ENCODE results near the gene TBC1D21. TPM values are rescaled to one million over a fixed set of nuclear protein-coding genes. Genes with fewer than 3 reads are reported as not detected.

Gene TBC1D21
- polyA plus RNA-seq, 3 donors, result not detected

DNA sequence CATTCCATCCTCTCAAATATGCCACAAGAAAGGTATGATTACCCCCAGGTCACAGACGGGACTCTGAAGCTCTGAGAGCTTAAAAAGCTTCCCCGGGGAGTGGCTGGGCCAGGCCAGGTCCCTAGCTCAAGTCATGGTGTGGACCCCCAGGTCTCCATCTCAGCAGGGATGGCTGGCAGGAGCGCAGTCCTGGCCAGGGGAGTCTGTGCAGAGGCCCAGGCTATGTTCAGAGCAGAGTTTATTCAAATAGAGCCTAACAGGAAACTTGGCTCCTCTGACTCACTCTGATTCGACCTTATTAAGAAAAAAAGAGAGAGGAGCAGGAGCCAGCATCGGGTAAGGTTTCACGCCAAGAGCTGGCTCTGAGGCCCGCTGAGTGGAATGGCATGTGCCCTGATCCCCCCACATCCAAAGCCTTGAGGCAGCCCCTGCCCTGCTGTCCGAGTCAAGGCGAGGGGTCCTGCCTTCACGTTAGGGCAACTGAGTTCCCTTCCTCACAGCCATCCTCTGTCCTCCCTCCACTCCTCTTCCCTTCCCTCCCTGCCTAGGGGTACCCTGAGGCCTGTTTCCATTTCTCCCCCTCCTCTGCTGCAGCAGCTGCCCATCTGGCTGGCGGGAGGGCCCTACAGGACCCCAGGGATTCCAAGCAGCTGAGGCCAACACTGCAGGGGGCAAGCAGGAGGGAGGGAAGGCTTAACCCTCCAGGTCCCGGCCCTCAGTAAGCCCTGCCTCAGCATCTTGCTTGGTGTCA lies 51.0 kb downstream of the TBC1D21 start:
- Histone ChIP-seq H3K9me3 (replicated peaks in 1 of 2; ENCODE audit: control insufficient read depth in 1 of 2, insufficient read depth in 1 of 2, low read length in 2 of 2) (peaks cover 5 to 6% of the 10 kb centered on the region in 2 donors), H3K79me2 (ENCODE audit: insufficient read depth, low read length) (no peaks in the 10 kb centered on the region), H4K20me1 (ENCODE audit: insufficient read depth, low read length) (no peaks in the 10 kb centered on the region), H2AFZ (ENCODE audit: insufficient read depth, low read depth, low read length, poor library complexity, severe bottlenecking) (peak overlapping the region; percentile 12), H3K27me3 (ENCODE audit: control insufficient read depth in 2 of 2, insufficient read depth in 2 of 2, low read length in 2 of 2) (peaks cover 13 to 45% of the 10 kb centered on the region in 2 donors), H3K4me3 (replicated peaks in 1 of 3; ENCODE audit: low read depth in 2 of 3, low read length in 3 of 3) (no peak overlapping the region), H3K4me2 (replicated peaks; ENCODE audit: extremely low read depth, low read length, poor library complexity, severe bottlenecking) (no peak overlapping the region), H3K27ac (ENCODE audit: low read depth in 1 of 2, low read length in 2 of 2) (no peak overlapping the region), H3K4me1 (ENCODE audit: control insufficient read depth in 1 of 2, insufficient read depth in 2 of 2, low read length in 2 of 2) (peaks cover 45 to 78% of the 10 kb centered on the region in 2 donors), H3K36me3 (replicated peaks in 1 of 2; ENCODE audit: control insufficient read depth in 1 of 2, insufficient read depth in 2 of 2, low read length in 2 of 2) (no peaks in the 10 kb centered on the region), H3K9ac (ENCODE audit: insufficient read depth, low read length, poor library complexity, severe bottlenecking) (peak overlapping the region; percentile 30)
- Mint-ChIP-seq H3K9me3 (peaks cover 0 to 11% (median 1%) of the 10 kb centered on the region in 7 donors), H3K36me3 (peaks cover 0 to 9% of the 10 kb centered on the region in 2 donors), H3K4me1 (peaks cover 61% of the 10 kb centered on the region), H3K4me3 (peak overlapping the region in 1 of 2 donors; percentile 46), H3K27me3 (ENCODE audit: low read depth in 3 of 3) (peaks cover 38 to 48% (median 38%) of the 10 kb centered on the region in 3 donors), H3K27ac (peak overlapping the region in 3 of 7 donors; percentile 31 to 84 (median 57))
- intact Hi-C loops (cut with micrococcal nuclease), result no loop called here
- DNase-seq, result peak; percentile 21 to 38 (median 37)
- WGBS (ENCODE audit: insufficient coverage), result 51% methylated on average over 7 of the region's 12 CpGs
- TF ChIP-seq, protein P1, sequence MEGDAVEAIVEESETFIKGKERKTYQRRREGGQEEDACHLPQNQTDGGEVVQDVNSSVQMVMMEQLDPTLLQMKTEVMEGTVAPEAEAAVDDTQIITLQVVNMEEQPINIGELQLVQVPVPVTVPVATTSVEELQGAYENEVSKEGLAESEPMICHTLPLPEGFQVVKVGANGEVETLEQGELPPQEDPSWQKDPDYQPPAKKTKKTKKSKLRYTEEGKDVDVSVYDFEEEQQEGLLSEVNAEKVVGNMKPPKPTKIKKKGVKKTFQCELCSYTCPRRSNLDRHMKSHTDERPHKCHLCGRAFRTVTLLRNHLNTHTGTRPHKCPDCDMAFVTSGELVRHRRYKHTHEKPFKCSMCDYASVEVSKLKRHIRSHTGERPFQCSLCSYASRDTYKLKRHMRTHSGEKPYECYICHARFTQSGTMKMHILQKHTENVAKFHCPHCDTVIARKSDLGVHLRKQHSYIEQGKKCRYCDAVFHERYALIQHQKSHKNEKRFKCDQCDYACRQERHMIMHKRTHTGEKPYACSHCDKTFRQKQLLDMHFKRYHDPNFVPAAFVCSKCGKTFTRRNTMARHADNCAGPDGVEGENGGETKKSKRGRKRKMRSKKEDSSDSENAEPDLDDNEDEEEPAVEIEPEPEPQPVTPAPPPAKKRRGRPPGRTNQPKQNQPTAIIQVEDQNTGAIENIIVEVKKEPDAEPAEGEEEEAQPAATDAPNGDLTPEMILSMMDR (IDR thresholded peaks at IDR 0.05), result no peak

DNA sequence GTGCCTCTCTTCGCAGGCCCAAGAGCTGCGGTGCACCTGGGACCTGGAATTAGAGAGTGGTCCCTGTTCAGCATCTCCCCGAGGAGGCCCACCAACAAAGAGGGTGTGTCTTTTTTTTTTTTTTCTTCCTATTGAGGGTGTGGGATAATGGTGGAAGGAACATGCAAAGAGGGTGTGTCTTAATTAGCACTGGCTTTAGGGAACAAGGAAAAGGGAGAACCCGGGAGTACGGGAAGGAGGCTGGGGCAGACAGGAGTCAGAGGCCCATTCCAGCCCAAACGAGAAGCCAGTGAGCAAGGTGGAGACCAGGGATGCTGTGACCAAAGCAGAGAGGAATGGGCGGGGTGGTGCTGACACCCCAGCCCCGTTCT lies 52.5 kb downstream of the TBC1D21 start:
- Histone ChIP-seq H3K27ac (ENCODE audit: low read depth in 1 of 2, low read length in 2 of 2) (no peak overlapping the region), H3K4me3 (replicated peaks in 1 of 3; ENCODE audit: low read depth in 2 of 3, low read length in 3 of 3) (no peak overlapping the region), H3K36me3 (replicated peaks in 1 of 2; ENCODE audit: control insufficient read depth in 1 of 2, insufficient read depth in 2 of 2, low read length in 2 of 2) (no peaks in the 10 kb centered on the region), H3K79me2 (ENCODE audit: insufficient read depth, low read length) (no peaks in the 10 kb centered on the region), H3K27me3 (ENCODE audit: control insufficient read depth in 2 of 2, insufficient read depth in 2 of 2, low read length in 2 of 2) (peaks cover 13 to 49% of the 10 kb centered on the region in 2 donors), H3K9me3 (replicated peaks in 1 of 2; ENCODE audit: control insufficient read depth in 1 of 2, insufficient read depth in 1 of 2, low read length in 2 of 2) (peaks cover 0 to 5% of the 10 kb centered on the region in 2 donors), H3K9ac (ENCODE audit: insufficient read depth, low read length, poor library complexity, severe bottlenecking) (no peak overlapping the region), H4K20me1 (ENCODE audit: insufficient read depth, low read length) (no peaks in the 10 kb centered on the region), H3K4me1 (ENCODE audit: control insufficient read depth in 1 of 2, insufficient read depth in 2 of 2, low read length in 2 of 2) (peaks cover 32 to 63% of the 10 kb centered on the region in 2 donors), H3K4me2 (replicated peaks; ENCODE audit: extremely low read depth, low read length, poor library complexity, severe bottlenecking) (no peak overlapping the region), H2AFZ (ENCODE audit: insufficient read depth, low read depth, low read length, poor library complexity, severe bottlenecking) (no peak overlapping the region)
- WGBS (ENCODE audit: insufficient coverage), result 80% methylated on average over 8 of the region's 8 CpGs
- peak overlapping the region in 1 of 7 donors; percentile 40 for H3K27ac Mint-ChIP-seq
- H3K9me3 Mint-ChIP-seq, result peaks cover 0 to 7% (median 1%) of the 10 kb centered on the region in 7 donors
- H3K27me3 Mint-ChIP-seq (ENCODE audit: low read depth in 3 of 3), result peaks cover 39 to 55% (median 39%) of the 10 kb centered on the region in 3 donors
- intact Hi-C loops (cut with micrococcal nuclease), result loop anchor here in 1 of 2 donors (2.0 to 5.0 kb wide), 2 partner anchors 29 to 44 kb away; no protein-coding TSS in a partner anchor
- TF ChIP-seq, protein P1 (IDR thresholded peaks at IDR 0.05), result no peak
- no peak for DNase-seq
- peaks cover 0 to 9% of the 10 kb centered on the region in 2 donors for H3K36me3 Mint-ChIP-seq
- H3K4me1 Mint-ChIP-seq, result peaks cover 47% of the 10 kb centered on the region
- peak overlapping the region in 1 of 2 donors; percentile 83 for H3K4me3 Mint-ChIP-seq
